IMR-90 (cell line): Measurements from ENCODE around the gene RPS19BP1. TPM values are rescaled to one million over a fixed set of nuclear protein-coding genes. Genes with fewer than 3 reads are reported as not detected.

Experiments used
- ATAC-seq: fragments of 200-7000 bp; cut with Tn5 transposase; 2 replicates; pipeline ENCODE4 v1.9.1; 2020; ENCODE audit warnings: low read depth, mild to moderate bottlenecking, moderate library complexity
- BruUV-seq: library from RNA; stranded (reverse); fragments of 400-500 nt; replicated peaks from 2 replicates; lab custom pipeline; 2021; lab: Mats Ljungman, UMichigan
- CTCF ChIA-PET: fragments of 300-600 bp; formaldehyde crosslinking; extraction: SDS; loops from one replicate; lab custom pipeline; 2021; ENCODE audit warnings: antibody characterized with exemption; lab: Yijun Ruan, JAX
- POLR2A ChIA-PET: fragments of 300-600 bp; sonication (Branson Sonifier 250); formaldehyde crosslinking; loops from one replicate; lab custom pipeline; 2022; ENCODE audit warnings: antibody characterized with exemption; ENCODE audit not compliant: unreplicated experiment; lab: Charles Lee
- DNase-seq: peaks from one replicate; pipeline ENCODE4 v3.0.0; 2013
- H2AFZ ChIP-seq: replicated peaks from 2 replicates; pipeline ENCODE3; 2013; ENCODE audit warnings: low read length, mild to moderate bottlenecking; ENCODE audit not compliant: poor library complexity
- H2AK5ac ChIP-seq: 2 replicates; pipeline ENCODE4 v1.6.1; 2013; ENCODE audit warnings: low read depth, low read length, inconsistent platforms
- H2AK9ac ChIP-seq: replicated peaks from 2 replicates; pipeline ENCODE3; 2013; ENCODE audit warnings: mild to moderate bottlenecking, low read depth, low read length, moderate library complexity; ENCODE audit not compliant: poor library complexity
- H2BK120ac ChIP-seq: 2 replicates; pipeline ENCODE4 v1.6.1; 2013; ENCODE audit warnings: low read depth, low read length, inconsistent platforms
- H2BK15ac ChIP-seq: 3 replicates; pipeline ENCODE4 v1.6.1; 2013; ENCODE audit warnings: low read depth, low read length, inconsistent platforms
- H2BK20ac ChIP-seq: 2 replicates; pipeline ENCODE4 v1.6.1; 2013; ENCODE audit warnings: low read depth, mild to moderate bottlenecking, inconsistent platforms, low read length, moderate library complexity
- H2BK5ac ChIP-seq: 2 replicates; pipeline ENCODE4 v1.6.1; 2013; ENCODE audit warnings: mild to moderate bottlenecking, low read depth, low read length, inconsistent platforms; ENCODE audit not compliant: poor library complexity, severe bottlenecking
- H3K14ac ChIP-seq: replicated peaks from 2 replicates; pipeline ENCODE4 v1.6.1; 2013; ENCODE audit warnings: low read depth, low read length, inconsistent platforms
- H3K18ac ChIP-seq: 2 replicates; pipeline ENCODE4 v1.6.1; 2013; ENCODE audit warnings: low read depth, low read length, control low read depth
- H3K23ac ChIP-seq: 2 replicates; pipeline ENCODE4 v1.6.1; 2013; ENCODE audit warnings: low read depth, low read length, inconsistent platforms
- H3K27ac ChIP-seq: 2 replicates; pipeline ENCODE4 v1.5.1; 2013; ENCODE audit warnings: mild to moderate bottlenecking, control low read depth, low read length; ENCODE audit not compliant: insufficient read depth
- H3K27me3 ChIP-seq: 2 replicates; pipeline ENCODE4 v1.6.1; 2013; ENCODE audit warnings: low read length; ENCODE audit not compliant: control insufficient read depth, insufficient read depth
- H3K36me3 ChIP-seq: 2 replicates; pipeline ENCODE4 v1.6.1; 2013; ENCODE audit warnings: low read length, mixed read lengths; ENCODE audit not compliant: control insufficient read depth, insufficient read depth
- H3K4ac ChIP-seq: 2 replicates; pipeline ENCODE4 v1.6.1; 2013; ENCODE audit warnings: low read depth, low read length, inconsistent platforms
- H3K4me1 ChIP-seq: 2 replicates; pipeline ENCODE4 v1.6.1; 2013; ENCODE audit warnings: low read length, mixed read lengths; ENCODE audit not compliant: control insufficient read depth, insufficient read depth
- H3K4me2 ChIP-seq: 2 replicates; pipeline ENCODE4 v1.6.1; 2013; ENCODE audit warnings: low read depth, mild to moderate bottlenecking, control low read depth, low read length, moderate library complexity
- H3K4me3 ChIP-seq: 2 replicates; pipeline ENCODE4 v1.5.1; 2013; ENCODE audit warnings: low read depth, mild to moderate bottlenecking, control low read depth, low read length, moderate library complexity; ENCODE audit not compliant: insufficient read depth
- H3K56ac ChIP-seq: 2 replicates; pipeline ENCODE4 v1.6.1; 2013; ENCODE audit warnings: low read length, inconsistent platforms; ENCODE audit not compliant: insufficient read depth; ENCODE audit errors: extremely low read depth
- H3K79me1 ChIP-seq, 2 experiments: 2 replicates each; pipeline ENCODE4 v1.6.1; 2013; ENCODE audit warnings: low read length in 2 of 2, inconsistent platforms in 1 of 2, low read depth in 1 of 2
- H3K9ac ChIP-seq: 2 replicates; pipeline ENCODE4 v1.6.1; 2013; ENCODE audit warnings: low read depth, low read length, control low read depth
- H3K9me1 ChIP-seq: 2 replicates; pipeline ENCODE4 v1.6.1; 2013; ENCODE audit warnings: low read length, inconsistent platforms; ENCODE audit not compliant: insufficient read depth
- H3K9me3 ChIP-seq: 2 replicates; pipeline ENCODE4 v1.6.1; 2013; ENCODE audit warnings: low read length; ENCODE audit not compliant: control insufficient read depth, insufficient read depth
- H4K20me1 ChIP-seq: 2 replicates; pipeline ENCODE4 v1.6.1; 2013; ENCODE audit warnings: low read length, inconsistent platforms; ENCODE audit not compliant: insufficient read depth
- H4K5ac ChIP-seq: 2 replicates; pipeline ENCODE4 v1.6.1; 2013; ENCODE audit warnings: mild to moderate bottlenecking, low read depth, low read length, control low read depth
- H4K8ac ChIP-seq, 2 experiments: 2 replicates each; pipeline ENCODE4 v1.6.1; 2013; ENCODE audit warnings: low read depth in 2 of 2, low read length in 2 of 2, control low read depth in 1 of 2, inconsistent platforms in 1 of 2
- H4K91ac ChIP-seq: 2 replicates; pipeline ENCODE4 v1.6.1; 2013; ENCODE audit warnings: low read depth, low read length, inconsistent platforms; ENCODE audit not compliant: insufficient read depth
- BHLHE40 ChIP-seq: fragments of 150-350 bp; IDR thresholded peaks from 2 replicates; pipeline ENCODE4 v1.6.1; 2016; ENCODE audit warnings: mild to moderate bottlenecking, low read depth, low read length
- CEBPB ChIP-seq: IDR thresholded peaks from 2 replicates; pipeline ENCODE4 v1.6.1; 2012; ENCODE audit warnings: low read depth, low read length, improper control_type of control experiment
- CHD1 ChIP-seq: IDR thresholded peaks from 2 replicates; pipeline ENCODE4 v1.6.1; 2012; ENCODE audit warnings: low read depth, low read length, improper control_type of control experiment
- FOS ChIP-seq: fragments of 150-350 bp; IDR thresholded peaks from 2 replicates; pipeline ENCODE4 v1.6.1; 2016; ENCODE audit warnings: low read depth, low read length
- MAFK ChIP-seq: IDR thresholded peaks from 2 replicates; pipeline ENCODE4 v1.6.1; 2012; ENCODE audit warnings: low read depth, low read length, improper control_type of control experiment
- MAZ ChIP-seq: IDR thresholded peaks from 2 replicates; pipeline ENCODE4 v1.6.1; 2012; ENCODE audit warnings: low read depth, mild to moderate bottlenecking, low read length, improper control_type of control experiment, moderate library complexity, borderline replicate concordance
- MXI1 ChIP-seq: IDR thresholded peaks from 2 replicates; pipeline ENCODE4 v1.6.1; 2012; ENCODE audit warnings: low read depth, mild to moderate bottlenecking, low read length, moderate library complexity, borderline replicate concordance
- NFE2L2 ChIP-seq: fragments of 150-350 bp; IDR thresholded peaks from 2 replicates; pipeline ENCODE4 v1.6.1; 2016; ENCODE audit warnings: low read depth, mild to moderate bottlenecking, low read length
- POLR2A ChIP-seq: IDR thresholded peaks from 2 replicates; pipeline ENCODE4 v1.6.1; 2012; ENCODE audit warnings: mild to moderate bottlenecking, low read depth, low read length
- RAD21 ChIP-seq: IDR thresholded peaks from 2 replicates; pipeline ENCODE4 v1.6.1; 2012; ENCODE audit warnings: low read length, improper control_type of control experiment
- RCOR1 ChIP-seq: IDR thresholded peaks from 2 replicates; pipeline ENCODE4 v1.6.1; 2012; ENCODE audit warnings: mild to moderate bottlenecking, low read length, improper control_type of control experiment; ENCODE audit not compliant: insufficient replicate concordance
- RFX5 ChIP-seq: IDR thresholded peaks from 2 replicates; pipeline ENCODE4 v1.8.0; 2012; ENCODE audit warnings: low read depth, mild to moderate bottlenecking, low read length, moderate library complexity
- SMC3 ChIP-seq: fragments of 150-350 bp; IDR thresholded peaks from 2 replicates; pipeline ENCODE4 v1.6.1; 2016; ENCODE audit warnings: low read depth, mild to moderate bottlenecking, antibody characterized with exemption, low read length, moderate library complexity
- WGBS, 2 experiments: methylation state at CpG; one replicate each; pipeline versions ENCODE4 v1.1.5 to v1.1.7; 2013; ENCODE audit warnings: missing lambda C conversion rate in 2 of 2; ENCODE audit not compliant: insufficient read length in 1 of 2; ENCODE audit errors: extremely low coverage in 2 of 2; 5-methylcytosine and 5-hydroxymethylcytosine counted together
- dilution Hi-C: fragments of 300-500 bp; cut with HindIII; formaldehyde crosslinking; loops from one replicate; pipeline ENCODE4 v1.14.3; 2018; ENCODE audit warnings: low sequenced_read_pairs; ENCODE audit not compliant: unreplicated experiment
- in situ Hi-C: fragments of 300-500 bp; cut with MboI; formaldehyde crosslinking; loops from 3 replicates; pipeline ENCODE4 v1.14.3; 2019; ENCODE audit warnings: low sequenced_read_pairs, inconsistent platforms, mixed read lengths
- intact Hi-C: fragments of 100-400 bp; cut with micrococcal nuclease; formaldehyde crosslinking; loops from 2 replicates; pipeline ENCODE4 v1.10.0; 2022
- polyA plus RNA-seq, 3 experiments: library from polyadenylated mRNA; depleted of rRNA; stranded (reverse); fragments of >200 nt; gene quantifications; 2 replicates each; pipeline ENCODE4 v1.2.3, GENCODE V29; 2012; ENCODE audit warnings: low replicate concordance in 1 of 3
- total RNA-seq: library from RNA; depleted of rRNA; stranded (reverse); fragments of >200 nt; gene quantifications from 2 replicates; pipeline ENCODE4 v1.2.3, GENCODE V29; 2012
- TF ChIP-seq, protein P1 (sequence below): fragments of 150-350 bp; IDR thresholded peaks from 2 replicates; pipeline ENCODE4 v1.6.1; 2016; ENCODE audit warnings: low read depth, mild to moderate bottlenecking, low read length, moderate library complexity, borderline replicate concordance
- TF ChIP-seq, protein P2 (sequence below): fragments of 150-350 bp; IDR thresholded peaks from 2 replicates; pipeline ENCODE4 v1.6.1; 2017; ENCODE audit warnings: mild to moderate bottlenecking, antibody characterized with exemption, low read length, low read depth
- TF ChIP-seq, protein P3 (sequence below): conservative IDR thresholded peaks from 2 replicates; pipeline ENCODE4 v1.5.1; 2012; ENCODE audit warnings: mild to moderate bottlenecking, low read depth, low read length, improper control_type of control experiment

RPS19BP1 gene
- total and polyA plus RNA-seq, 2 of the 4 experiments (the other 2 are of a cell fraction), result 33.0 to 95.4 TPM

DNA sequence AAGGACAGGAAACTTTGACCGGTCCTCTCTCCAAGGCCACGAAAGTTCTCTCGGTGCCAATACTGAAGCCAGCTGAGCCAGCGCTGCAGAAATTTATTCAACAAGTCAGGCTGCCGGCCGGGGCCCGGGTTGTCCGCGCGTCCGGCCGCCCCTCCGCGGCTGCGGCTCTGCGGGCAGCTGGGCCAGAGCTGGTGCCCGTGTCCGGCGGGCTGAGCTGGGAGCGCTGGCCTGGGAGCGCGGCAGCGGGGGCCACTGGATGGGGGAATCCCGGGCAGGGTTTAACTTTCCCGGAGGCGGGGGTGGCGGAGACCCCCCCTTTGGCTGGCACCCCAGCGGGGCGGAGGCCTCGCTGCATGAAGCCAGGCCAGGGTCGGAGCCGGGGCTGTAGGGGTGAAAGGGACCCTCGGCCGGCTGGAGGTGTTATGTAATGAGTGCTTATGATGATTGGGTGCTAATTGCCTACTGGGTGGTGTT is 25.7 kb upstream of the RPS19BP1 start:
- H2BK20ac ChIP-seq, result no peak overlapping the region
- in situ Hi-C loops, result no loop called here
- no peak overlapping the region for H3K18ac ChIP-seq
- intact Hi-C loops, result loop anchor here (5.0 kb wide), 1 partner anchor 249 kb away; no protein-coding TSS in a partner anchor
- ChIA-PET CTCF (interaction anchor here (0.6 to 1.0 kb wide), 2 partner anchors 19 to 467 kb away, joined by 3 read pairs; no protein-coding TSS in a partner anchor), POLR2A (no interaction called here)
- ATAC-seq, result no peak
- DNase-seq, result no peak
- no peak overlapping the region for H2BK5ac ChIP-seq
- no TSS peak for BruUV-seq
- TF ChIP-seq NFE2L2 (no peak), MAFK (no peak), SMC3 (no peak), MAZ (no peak), POLR2A (no peak), RFX5 (no peak), MXI1 (no peak), CEBPB (no peak), CHD1 (no peak), BHLHE40 (no peak), RCOR1 (no peak), RAD21 (no peak), FOS (no peak)
- TF ChIP-seq, protein P1, sequence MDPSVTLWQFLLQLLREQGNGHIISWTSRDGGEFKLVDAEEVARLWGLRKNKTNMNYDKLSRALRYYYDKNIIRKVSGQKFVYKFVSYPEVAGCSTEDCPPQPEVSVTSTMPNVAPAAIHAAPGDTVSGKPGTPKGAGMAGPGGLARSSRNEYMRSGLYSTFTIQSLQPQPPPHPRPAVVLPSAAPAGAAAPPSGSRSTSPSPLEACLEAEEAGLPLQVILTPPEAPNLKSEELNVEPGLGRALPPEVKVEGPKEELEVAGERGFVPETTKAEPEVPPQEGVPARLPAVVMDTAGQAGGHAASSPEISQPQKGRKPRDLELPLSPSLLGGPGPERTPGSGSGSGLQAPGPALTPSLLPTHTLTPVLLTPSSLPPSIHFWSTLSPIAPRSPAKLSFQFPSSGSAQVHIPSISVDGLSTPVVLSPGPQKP, result no peak
- TF ChIP-seq, protein P2, sequence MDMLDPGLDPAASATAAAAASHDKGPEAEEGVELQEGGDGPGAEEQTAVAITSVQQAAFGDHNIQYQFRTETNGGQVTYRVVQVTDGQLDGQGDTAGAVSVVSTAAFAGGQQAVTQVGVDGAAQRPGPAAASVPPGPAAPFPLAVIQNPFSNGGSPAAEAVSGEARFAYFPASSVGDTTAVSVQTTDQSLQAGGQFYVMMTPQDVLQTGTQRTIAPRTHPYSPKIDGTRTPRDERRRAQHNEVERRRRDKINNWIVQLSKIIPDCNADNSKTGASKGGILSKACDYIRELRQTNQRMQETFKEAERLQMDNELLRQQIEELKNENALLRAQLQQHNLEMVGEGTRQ, result no peak
- TF ChIP-seq, protein P3, sequence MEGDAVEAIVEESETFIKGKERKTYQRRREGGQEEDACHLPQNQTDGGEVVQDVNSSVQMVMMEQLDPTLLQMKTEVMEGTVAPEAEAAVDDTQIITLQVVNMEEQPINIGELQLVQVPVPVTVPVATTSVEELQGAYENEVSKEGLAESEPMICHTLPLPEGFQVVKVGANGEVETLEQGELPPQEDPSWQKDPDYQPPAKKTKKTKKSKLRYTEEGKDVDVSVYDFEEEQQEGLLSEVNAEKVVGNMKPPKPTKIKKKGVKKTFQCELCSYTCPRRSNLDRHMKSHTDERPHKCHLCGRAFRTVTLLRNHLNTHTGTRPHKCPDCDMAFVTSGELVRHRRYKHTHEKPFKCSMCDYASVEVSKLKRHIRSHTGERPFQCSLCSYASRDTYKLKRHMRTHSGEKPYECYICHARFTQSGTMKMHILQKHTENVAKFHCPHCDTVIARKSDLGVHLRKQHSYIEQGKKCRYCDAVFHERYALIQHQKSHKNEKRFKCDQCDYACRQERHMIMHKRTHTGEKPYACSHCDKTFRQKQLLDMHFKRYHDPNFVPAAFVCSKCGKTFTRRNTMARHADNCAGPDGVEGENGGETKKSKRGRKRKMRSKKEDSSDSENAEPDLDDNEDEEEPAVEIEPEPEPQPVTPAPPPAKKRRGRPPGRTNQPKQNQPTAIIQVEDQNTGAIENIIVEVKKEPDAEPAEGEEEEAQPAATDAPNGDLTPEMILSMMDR, result no peak
- H2AK5ac ChIP-seq, result no peak overlapping the region
- WGBS, 2 experiments, result 8% methylated on average over 12 of the region's 34 CpGs; no CpG with 5 or more reads in 1 of the 2 experiments
- H3K9ac ChIP-seq, result no peak overlapping the region
- no peak overlapping the region for H3K56ac ChIP-seq
- peak overlapping the region; percentile 43; the same call in 1 of the 2 replicates for H3K4me2 ChIP-seq
- H2AK9ac ChIP-seq, result no peak overlapping the region
- H3K4me1 ChIP-seq, result peaks cover 2% of the 10 kb centered on the region; the same call in 1 of the 2 replicates
- no peak overlapping the region for H4K5ac ChIP-seq
- H3K14ac ChIP-seq, result no peak overlapping the region
- peaks cover 79% of the 10 kb centered on the region for H3K27me3 ChIP-seq
- H3K23ac ChIP-seq, result no peak overlapping the region
- no peaks in the 10 kb centered on the region for H3K9me3 ChIP-seq
- H3K9me1 ChIP-seq, result 0 out of 2 replicates have a peak, but pooled peaks cover 3% of the 10 kb centered on the region
- H2BK120ac ChIP-seq, result no peak overlapping the region
- H3K4me3 ChIP-seq, result no peak overlapping the region
- no peaks in the 10 kb centered on the region for H3K36me3 ChIP-seq
- dilution Hi-C loops, result no loop called here
- no peak overlapping the region for H4K8ac ChIP-seq
- H3K27ac ChIP-seq, result no peak overlapping the region
- H4K20me1 ChIP-seq, result no peaks in the 10 kb centered on the region
- no peak overlapping the region for H3K4ac ChIP-seq
- no peaks in the 10 kb centered on the region for H3K79me1 ChIP-seq
- H2BK15ac ChIP-seq, result no peak overlapping the region
- no peak overlapping the region for H2AFZ ChIP-seq
- H4K91ac ChIP-seq, result no peak overlapping the region
